HG02852 (cell line): ENCODE measurements around the gene EEF1A1.
"Not testable (repeated sequence)": the region's sequence is repeated elsewhere in the genome, so short reads cannot be mapped to it uniquely, and the experiment has no call there.

Experiments
- ATAC-seq: cut with Tn5 transposase; IDR thresholded peaks from one replicate; pipeline ENCODE4 v1.9.1; 2021; ENCODE audit warnings: mild to moderate bottlenecking, moderate library complexity; ENCODE audit not compliant: unreplicated experiment

Gene EEF1A1

DNA sequence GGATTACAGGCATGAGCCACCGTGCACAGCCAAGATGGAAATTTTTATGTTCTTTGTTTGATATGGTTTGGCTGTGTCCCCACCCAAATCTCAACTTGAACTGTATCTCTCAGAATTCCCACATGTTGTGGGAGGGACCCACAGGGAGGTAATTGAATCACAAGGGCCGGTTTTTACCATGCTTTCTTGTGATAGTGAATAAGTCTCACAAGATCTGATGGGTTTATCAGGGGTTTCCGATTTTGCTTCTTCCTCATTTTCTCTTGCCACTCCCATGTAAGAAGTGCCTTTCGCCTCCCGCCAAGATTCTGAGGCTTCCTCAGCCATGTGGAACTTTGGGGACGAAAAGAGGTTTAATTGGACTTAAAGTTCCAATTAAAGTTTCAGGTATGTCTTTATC, 14.6 kb downstream of the EEF1A1 start:
- ATAC-seq = no peak

DNA sequence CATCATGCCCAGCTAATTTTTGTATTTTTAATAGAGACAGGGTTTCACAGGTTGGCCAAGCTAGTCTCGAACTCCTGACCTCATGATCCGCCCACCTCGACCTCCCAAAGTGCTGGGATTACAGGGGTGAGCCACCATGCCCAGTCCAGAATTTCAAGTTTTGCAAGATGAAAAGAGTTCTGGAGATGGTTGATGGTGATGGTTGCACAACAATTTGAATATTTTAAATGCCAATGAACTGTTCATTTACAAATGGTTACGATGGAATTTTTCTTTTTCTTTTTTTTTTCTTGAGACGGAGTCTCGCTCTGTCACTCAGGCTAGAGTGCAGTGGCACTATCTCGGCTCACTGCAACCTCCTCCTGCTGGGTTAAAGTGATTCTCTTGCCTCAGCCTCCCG, 15.1 kb downstream of the EEF1A1 start:
- not testable (repeated sequence) for ATAC-seq

DNA sequence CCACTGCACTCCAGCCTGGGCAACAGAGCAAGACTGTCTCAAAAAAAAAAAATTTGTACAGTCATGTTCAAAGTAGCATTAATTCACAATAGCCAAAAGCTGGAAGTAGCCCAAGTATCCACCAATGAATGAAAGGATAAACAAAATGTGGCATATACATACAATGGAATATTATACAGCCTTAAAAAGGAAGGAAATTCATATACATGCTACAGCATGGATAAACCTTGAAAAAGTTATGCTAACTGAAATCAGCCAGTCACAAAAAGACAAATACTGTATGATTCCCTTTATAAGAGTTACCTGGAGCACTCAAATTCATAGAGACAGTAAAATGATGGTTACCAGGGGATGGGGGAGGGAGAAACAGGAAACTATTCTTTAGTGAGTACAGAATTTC, 15.7 kb downstream of the EEF1A1 start:
- no peak for ATAC-seq

DNA sequence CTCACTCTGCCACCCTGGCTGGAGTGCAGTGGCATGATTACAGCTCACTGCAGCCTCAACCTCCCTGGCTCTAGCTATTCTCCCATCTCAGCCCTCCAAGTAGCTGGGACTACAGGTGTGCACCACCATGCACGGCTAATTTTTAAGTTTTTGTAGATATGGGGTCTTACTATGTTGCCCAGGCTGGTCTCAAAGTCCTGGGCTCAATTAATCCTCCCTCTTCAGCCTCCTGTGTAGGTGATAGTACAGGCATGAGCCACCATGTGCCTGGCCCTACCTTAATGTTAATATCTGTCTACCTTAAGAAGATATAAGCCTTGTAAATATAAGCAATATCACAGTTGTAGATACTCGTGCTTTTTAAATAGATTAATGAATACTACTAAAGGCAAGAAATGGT, 16.7 kb downstream of the EEF1A1 start:
- ATAC-seq = no peak

DNA sequence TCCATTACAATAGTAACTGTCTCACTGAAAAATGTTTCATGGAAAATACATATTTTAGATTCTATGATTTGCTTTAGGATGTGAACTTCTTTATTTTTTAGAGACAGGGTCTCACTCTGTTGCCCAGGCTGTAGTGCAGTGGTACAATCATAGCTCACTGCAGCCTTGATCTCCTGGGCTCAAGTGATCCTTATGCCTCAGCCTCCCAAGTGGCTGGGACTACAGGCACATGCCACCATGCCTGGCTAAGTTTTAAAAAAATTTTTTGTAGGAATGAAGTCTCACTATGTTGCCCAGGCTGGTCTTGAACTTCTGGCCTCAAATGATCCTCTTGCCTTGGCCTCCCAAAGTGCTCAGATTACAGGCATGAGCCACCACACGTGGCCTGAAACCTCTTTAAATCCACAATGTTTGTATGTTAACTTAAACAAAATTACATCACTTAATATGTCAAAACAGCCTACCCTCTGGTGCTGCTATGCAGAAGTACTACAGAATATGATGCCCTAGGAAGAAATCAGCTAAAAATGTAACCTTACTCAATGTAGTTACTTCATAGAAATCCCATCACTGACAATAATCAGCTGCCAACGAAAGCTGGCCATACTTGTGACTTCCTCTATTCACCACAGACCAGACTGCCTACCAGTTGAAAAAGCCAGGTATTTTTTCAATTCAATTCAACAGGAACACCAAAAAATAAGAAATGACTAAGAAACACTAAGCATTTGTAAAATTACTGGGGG, 17.6 kb downstream of the EEF1A1 start:
- no peak for ATAC-seq

DNA sequence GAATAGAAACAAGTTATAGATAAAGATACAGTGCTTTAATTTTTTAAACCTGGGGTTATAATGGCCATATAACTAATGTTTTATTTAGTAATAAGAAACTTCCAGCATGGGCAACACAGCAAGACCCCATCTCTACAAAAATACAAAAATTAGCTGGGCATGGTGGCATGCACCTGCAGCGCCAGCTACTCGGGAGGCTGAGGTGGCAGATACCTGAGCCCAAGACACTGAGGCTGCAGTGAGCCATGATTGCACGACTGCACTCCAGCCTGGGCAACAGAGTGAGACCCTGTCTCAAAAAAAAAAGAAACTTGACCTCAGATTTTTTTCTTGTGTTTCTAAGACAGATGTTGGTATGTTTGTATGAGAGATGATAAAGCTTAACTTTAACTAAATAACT, 22.9 kb downstream of the EEF1A1 start:
- no peak for ATAC-seq

DNA sequence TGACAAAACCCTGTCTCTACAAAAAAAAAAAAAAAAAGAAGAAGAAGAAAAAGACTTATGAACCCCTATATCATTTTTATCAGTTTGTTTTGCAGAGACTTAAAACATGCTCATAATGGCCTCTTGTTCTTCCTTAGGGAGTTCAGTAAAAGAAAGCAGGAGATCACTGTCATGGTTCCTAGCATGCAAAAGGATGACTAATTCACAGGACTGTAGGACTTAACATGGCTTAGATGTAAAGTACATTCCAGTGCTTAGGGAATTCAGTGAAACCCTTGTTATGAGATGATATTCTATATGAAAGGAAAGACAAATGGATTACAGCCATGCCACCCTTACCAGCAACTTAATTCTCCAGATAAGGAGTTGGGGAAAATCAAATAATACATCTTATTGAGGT, 29.5 kb downstream of the EEF1A1 start:
- no peak for ATAC-seq

DNA sequence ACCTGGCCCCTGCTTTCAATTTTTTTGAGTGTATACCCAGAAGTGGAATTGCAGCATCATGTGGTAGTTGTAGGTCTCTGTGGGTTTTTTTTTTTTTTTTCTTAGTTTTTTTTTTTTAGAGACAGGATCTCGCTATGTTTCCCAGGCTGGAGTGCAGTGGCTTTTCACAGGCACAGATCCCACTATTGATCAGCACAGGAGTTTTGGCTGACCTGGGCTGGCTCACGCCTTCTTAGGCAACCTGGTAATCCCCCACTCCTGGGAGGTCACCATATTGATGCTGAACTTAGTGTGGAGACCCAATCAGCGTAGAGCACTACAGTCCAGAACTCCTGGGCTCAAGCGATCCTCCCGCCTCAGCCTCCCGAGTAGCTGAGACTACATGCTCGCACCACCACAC, 33.4 kb downstream of the EEF1A1 start:
- ATAC-seq = no peak

DNA sequence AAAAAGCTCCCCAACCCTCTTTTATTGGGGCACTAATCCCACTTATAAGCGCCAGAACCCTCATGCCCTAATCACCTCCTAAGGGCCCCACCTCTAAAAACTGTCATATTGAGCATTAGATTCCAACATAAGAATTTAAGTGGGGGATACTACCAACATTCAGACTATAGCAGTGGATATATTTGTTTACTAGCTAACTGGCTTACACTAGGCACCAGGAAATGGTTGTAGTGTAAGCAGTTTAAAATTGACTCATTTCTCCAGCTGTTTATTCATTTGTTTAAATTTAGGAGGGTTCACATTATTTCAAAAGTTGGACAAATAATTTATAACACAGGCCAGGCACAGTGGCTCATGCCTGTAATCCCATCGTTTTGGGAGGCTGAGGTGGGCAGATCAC, 36.4 kb downstream of the EEF1A1 start:
- no peak for ATAC-seq

DNA sequence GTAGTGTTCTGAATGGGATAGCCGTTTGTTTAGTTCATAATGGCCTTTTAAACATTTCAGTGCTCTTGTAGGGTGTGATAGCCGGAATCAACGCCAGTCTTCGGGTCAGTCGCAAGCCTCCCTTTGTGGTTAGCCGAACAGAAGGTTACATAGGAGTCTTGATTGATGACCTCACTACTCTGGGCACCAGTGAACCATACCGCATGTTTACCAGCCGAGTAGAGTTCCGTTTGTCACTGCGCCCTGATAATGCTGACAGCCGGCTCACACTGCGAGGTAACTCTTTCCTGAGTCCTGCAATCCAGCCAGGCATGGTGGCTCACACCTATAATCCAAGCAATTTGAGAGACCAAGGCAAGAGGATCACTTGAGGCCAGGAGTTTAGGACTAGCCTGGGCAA, 38.9 kb downstream of the EEF1A1 start:
- no peak for ATAC-seq

DNA sequence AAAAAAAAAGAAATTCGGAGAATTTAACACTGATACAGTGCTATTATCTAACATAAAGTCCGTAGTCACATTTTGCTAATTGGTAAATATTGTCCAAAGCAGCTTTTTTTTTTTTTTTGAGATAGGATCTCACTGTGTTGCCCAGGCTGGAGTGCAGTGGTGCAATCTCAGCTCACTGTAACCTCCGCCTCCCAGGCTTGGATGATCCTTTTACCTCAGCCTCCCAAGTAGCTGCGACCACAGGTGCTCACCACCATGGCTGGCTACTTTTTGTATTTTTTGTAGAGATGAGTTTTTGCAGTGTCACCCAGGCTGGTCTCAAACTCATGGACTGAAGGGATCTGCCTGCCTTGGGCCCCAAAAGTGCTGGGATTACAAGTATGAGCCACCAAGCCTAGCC, 43.4 kb downstream of the EEF1A1 start:
- ATAC-seq = no peak

DNA sequence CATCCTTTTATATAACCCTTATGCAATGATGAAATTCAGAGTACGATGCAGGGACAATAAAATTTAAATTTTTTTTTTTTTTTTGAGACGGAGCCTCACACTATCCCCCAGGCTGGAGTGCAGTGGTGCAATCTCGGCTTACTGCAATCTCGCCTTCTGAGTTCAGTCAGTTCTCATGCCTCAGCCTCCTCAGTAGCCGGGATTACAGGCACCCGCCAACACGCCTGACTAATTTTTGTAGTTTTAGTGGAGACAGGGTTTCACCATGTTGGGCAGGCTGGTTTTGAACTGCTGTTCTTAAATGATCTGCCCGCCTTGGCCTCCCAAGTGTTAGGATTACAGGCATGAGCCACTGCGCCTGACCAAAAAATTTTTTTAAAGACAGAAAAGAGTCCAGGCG, 44.1 kb downstream of the EEF1A1 start:
- ATAC-seq = no peak

DNA sequence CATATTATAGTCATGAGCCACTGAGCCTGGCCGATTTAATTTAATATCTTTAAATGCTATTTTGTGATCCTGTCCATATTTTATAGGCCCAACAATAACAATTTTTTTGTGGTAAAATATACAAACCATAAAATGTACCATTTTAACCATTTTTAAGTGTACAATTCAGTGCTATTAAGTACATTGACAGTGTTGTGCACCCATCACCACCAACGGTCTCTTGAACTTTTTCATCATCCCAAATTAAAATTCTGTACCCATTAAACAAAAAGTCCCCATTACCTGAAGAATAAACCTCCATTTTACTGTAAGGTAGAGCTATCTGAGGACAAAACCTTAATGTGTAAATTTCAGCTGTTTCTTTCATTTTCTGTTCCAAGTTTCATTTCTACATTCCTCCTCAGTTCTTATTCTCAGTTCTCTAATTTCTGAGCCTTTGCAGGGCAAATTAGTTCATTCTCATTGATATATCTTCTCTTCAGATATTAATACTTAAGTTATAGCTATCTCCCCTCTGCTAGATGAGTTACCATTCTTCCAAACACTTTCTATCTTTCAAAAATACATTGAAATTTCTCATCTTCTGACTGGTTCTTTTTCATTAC, 49.0 kb downstream of the EEF1A1 start:
- ATAC-seq = peak; percentile 97
